Activated naive CD4-positive, alpha-beta T cell (primary cell): ENCODE results near the gene GLYATL1B.
"Not testable (repeated sequence)": the region's sequence is repeated elsewhere in the genome, so short reads cannot be mapped to it uniquely, and the experiment has no call there.

Experiments
- DNase-seq, 4 experiments: peaks; one replicate each; lab custom pipeline; 2025; lab: John Stamatoyannopoulos, UW

The GLYATL1B gene

GRCh38 chr11:59095972-59096575 is 10.0 kb downstream of the GLYATL1B start:
- DNase-seq = not testable (repeated sequence)

- peak in 3 of 4 experiments; percentile 4 to 50 (median 18) for DNase-seq
Observed at GRCh38 chr11:59097113-59097708, 11.1 kb downstream of the GLYATL1B start.

- DNase-seq = not testable (repeated sequence)
Observed at GRCh38 chr11:59097938-59098337, 11.8 kb downstream of the GLYATL1B start.

GRCh38 chr11:59102259-59102765 is 16.2 kb downstream of the GLYATL1B start:
- DNase-seq = peak in 2 of 4 experiments; percentile 4 to 21

- peak in 2 of 4 experiments; percentile 8 to 43 for DNase-seq
Observed at GRCh38 chr11:59106363-59107336, 20.5 kb downstream of the GLYATL1B start, which contains the start of gene FAM111B. Gene FAM111B, plus strand, starts transcription at chr11:59107237. Its CDS starts 2,389 bp downstream, at chr11:59109626.

- DNase-seq = not testable (repeated sequence)
Observed at GRCh38 chr11:59107721-59108120, 21.6 kb downstream of the GLYATL1B start.

- no peak for DNase-seq
Observed at GRCh38 chr11:59112494-59112893, 26.4 kb downstream of the GLYATL1B start.

GRCh38 chr11:59114344-59114743 is 28.2 kb downstream of the GLYATL1B start:
- no peak for DNase-seq

GRCh38 chr11:59115553-59115952 is 29.4 kb downstream of the GLYATL1B start:
- DNase-seq = no peak

GRCh38 chr11:59117774-59118173 is 31.7 kb downstream of the GLYATL1B start:
- no peak for DNase-seq

GRCh38 chr11:59119826-59120225 is 33.7 kb downstream of the GLYATL1B start:
- no peak for DNase-seq

- peak; percentile 78 to 88 (median 84) for DNase-seq
Observed at GRCh38 chr11:59135648-59136461, 49.7 kb downstream of the GLYATL1B start.

GRCh38 chr11:59136551-59136950 is 50.4 kb downstream of the GLYATL1B start:
- DNase-seq = not testable (repeated sequence)

- DNase-seq = no peak
Observed at GRCh38 chr11:59137190-59137589, 51.1 kb downstream of the GLYATL1B start.

- DNase-seq = no peak
Observed at GRCh38 chr11:59138643-59139042, 52.5 kb downstream of the GLYATL1B start.

- no peak for DNase-seq
Observed at GRCh38 chr11:59141191-59141590, 55.1 kb downstream of the GLYATL1B start.

GRCh38 chr11:59141673-59142460 is 55.8 kb downstream of the GLYATL1B start:
- no peak for DNase-seq

- peak; percentile 46 to 71 (median 54) for DNase-seq
Observed at GRCh38 chr11:59142530-59143507, 56.7 kb downstream of the GLYATL1B start, which contains the start of gene FAM111A. Gene FAM111A, plus strand, starts transcription at chr11:59142856. Its CDS starts 6,017 bp downstream, at chr11:59148873.

- DNase-seq = no peak
Observed at GRCh38 chr11:59144096-59144495, 58.0 kb downstream of the GLYATL1B start.
